Astrocyte of the spinal cord (primary cell): ENCODE measurements around the gene CARD6.

Source experiments
- DNase-seq: peaks from one replicate; pipeline ENCODE4 v3.0.0; 2011; ENCODE audit warnings: low read depth, low spot score
- H3K4me3 ChIP-seq: 2 replicates; pipeline ENCODE4 v1.5.1; 2011; ENCODE audit warnings: low read depth, mild to moderate bottlenecking, low read length, moderate library complexity
- in situ Hi-C: cut with HindIII; loops from 2 replicates; pipeline ENCODE4 v1.10.0; 2017; ENCODE audit warnings: low sequenced_read_pairs
- TF ChIP-seq, protein P1 (sequence below): IDR thresholded peaks from 2 replicates; pipeline ENCODE4 v1.5.1; 2012; ENCODE audit warnings: low read depth, mild to moderate bottlenecking, low read length, inconsistent platforms

CARD6 gene

DNA sequence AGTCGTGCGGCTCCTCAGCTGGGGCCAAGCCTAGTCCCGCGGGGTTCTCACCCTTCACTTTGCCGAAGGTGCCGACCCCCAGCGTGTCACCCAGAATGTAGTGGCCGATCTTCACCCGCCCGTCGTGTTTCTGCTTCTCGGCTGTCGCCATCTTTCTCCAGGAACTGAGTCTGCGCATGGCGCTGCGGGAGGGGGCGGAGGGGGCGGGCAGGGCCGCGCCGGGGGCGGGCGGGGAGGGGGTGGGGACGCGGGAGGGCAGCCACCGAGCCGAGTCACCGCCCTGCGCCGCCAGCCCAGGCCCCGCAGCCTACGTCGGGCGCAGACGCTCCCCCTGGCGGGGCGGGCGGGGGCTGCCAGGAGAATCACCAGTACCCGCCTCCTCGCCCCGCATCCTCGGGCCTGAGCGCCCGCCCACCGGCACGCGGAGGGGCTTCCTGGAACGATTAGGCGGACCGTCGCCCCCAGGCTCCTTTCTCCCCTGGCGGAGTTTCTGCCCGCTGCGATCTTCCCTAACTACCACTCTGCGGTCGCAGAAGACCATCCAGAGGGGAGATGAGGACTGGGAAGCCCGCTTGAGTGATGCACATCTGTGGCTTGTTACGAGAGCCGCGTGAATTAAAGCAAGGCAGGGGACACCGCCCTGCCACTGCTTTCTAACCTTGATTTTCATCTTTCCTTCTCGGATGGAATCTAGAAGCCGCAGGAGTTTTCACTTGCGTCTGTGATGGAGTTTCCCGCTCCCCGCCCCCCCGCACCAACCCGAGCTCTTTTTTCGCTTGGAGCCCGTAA is 43.0 kb upstream of the CARD6 start, which contains the start of gene PRKAA1:
PRKAA1 (minus strand) TSS at position 363 of the 789 bp plus-strand sequence; CDS start at position 178, 185 bp downstream.
- in situ Hi-C loops, result no loop called here
- TF ChIP-seq, protein P1, sequence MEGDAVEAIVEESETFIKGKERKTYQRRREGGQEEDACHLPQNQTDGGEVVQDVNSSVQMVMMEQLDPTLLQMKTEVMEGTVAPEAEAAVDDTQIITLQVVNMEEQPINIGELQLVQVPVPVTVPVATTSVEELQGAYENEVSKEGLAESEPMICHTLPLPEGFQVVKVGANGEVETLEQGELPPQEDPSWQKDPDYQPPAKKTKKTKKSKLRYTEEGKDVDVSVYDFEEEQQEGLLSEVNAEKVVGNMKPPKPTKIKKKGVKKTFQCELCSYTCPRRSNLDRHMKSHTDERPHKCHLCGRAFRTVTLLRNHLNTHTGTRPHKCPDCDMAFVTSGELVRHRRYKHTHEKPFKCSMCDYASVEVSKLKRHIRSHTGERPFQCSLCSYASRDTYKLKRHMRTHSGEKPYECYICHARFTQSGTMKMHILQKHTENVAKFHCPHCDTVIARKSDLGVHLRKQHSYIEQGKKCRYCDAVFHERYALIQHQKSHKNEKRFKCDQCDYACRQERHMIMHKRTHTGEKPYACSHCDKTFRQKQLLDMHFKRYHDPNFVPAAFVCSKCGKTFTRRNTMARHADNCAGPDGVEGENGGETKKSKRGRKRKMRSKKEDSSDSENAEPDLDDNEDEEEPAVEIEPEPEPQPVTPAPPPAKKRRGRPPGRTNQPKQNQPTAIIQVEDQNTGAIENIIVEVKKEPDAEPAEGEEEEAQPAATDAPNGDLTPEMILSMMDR, result peak; percentile 57
- peak; percentile 87 for DNase-seq
- peak within 1 kb of the TSS; percentile 89 for H3K4me3 ChIP-seq

DNA sequence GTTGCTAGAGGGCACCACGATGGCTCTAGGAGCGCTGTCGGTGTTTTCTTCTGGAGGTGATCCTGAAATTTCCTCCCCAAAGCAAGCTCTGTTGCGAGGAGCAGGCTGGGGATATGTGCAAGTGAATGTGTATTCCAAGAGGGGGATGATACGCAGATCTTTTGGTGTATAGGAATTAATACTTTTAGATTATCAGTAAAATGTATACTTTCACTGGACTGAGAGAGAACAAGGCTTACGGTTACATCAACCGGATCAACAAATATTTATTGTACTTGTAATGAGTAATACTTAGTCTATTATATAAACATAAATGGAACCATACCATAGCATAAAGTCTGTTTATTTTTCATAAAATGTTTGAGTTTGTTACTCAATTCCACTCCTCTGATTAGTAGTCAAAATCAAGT is 42.4 kb upstream of the CARD6 start:
- peak; percentile 78 for DNase-seq
- peak overlapping the region; percentile 84 for H3K4me3 ChIP-seq
- in situ Hi-C loops, result no loop called here
- TF ChIP-seq, protein P1, result peak; percentile 22

DNA sequence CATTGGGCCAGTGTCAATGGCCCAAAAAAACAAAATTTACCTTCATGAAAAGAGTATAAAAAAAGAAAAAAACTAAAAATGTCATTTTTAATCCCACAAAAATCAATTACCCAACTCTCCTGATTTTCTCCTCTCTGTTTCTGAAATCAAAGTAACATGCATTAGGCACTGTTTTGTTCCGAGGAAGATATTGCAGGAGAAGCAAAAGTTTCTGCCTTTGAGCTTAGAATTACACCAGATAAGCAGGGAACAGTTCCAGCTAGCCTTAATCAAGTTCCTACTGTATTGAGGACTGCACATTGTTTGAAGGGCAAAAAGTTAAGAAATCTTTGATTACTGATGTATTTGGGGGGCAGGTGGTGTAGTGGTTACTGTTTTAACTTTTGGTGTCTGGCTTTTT is 41.9 kb upstream of the CARD6 start:
- TF ChIP-seq, protein P1, result no peak
- H3K4me3 ChIP-seq, result peak overlapping the region; percentile 84
- DNase-seq, result no peak
- in situ Hi-C loops, result no loop called here

DNA sequence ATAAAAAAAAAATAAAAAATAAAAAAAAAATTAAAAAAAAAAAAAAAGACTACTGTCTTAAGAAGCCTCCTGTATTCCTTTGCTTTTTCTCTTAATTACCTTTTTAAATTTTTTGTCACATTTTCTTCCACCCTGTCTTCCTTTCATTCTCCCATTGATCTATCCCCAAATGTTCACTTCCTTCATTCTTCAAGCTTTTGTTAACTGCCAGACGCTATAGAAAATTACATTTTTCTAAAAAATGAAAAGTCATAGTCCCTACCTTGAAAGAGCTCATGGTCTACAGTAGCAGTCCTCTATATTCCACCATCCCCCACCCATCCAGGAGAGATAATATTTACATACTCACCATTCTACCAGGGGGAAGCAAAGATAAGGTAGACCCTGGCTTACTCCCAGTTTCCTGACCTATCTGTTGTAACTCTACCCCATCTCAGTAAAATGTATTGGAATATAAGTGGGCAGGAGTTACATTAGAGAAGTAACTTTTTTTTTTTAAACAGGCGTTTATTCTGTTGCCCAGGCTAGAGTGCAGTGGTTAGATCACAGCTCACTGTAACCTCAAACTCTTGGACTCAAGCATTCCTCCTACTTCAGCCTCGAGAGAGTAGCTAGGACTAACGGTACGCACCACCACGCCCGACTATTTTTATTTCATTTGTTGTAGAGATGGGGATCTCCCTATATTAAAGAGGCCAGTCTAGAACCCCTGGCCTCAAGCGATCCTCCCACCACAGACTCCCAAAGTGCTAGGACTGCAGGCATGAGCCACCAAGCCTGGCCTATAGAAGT is 39.2 kb upstream of the CARD6 start:
- in situ Hi-C loops, result no loop called here
- TF ChIP-seq, protein P1, result no peak
- DNase-seq, result no peak
- H3K4me3 ChIP-seq, result no peak overlapping the region

DNA sequence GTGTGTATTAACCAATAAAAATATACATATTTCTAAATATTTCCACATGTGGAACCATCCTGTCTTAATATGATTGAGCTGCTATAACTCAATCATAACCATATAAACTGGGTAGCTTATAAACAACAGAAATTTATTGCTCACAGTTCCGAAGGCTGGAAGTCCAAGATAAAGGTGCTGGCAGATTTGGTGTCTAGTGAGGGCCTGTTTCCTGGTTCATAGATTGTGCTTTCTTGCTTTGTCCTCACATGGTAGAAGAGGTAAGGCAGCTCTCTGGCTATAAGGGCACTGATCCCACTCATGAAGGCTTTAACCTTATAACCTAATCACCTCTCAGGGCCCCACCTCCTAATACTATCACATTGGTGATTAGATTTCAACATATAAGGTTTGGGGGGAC is 29.0 kb upstream of the CARD6 start:
- DNase-seq, result no peak
- no peak overlapping the region for H3K4me3 ChIP-seq
- TF ChIP-seq, protein P1, result no peak
- in situ Hi-C loops, result no loop called here

DNA sequence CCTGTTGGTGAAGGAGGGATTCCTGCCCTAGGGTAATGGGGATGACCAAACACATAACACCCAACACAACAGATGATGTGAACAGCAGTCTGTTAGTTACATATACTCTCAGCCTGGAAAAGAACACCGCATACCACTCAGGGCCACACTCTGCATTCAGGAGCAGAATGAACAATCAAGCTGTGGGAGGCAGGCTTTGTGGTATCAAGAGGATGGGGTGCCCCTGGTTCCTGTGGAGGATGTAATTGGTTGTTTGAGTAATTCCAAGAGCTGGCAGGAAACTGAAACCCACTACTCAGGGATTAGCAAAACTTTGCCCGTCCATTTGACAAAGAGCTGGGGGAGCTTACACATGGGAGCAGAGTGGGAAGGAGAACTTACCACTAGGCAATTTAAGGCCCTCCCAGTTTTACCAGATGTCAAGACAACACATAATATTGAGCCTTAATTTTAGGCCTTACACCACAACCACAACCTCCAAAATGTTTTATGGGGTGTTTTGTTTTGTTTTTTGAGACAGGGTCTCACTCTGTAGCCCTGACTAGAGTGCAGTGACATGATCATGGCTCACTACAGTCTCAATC is 27.4 kb upstream of the CARD6 start:
- in situ Hi-C loops, result no loop called here
- TF ChIP-seq, protein P1, result no peak
- DNase-seq, result no peak
- H3K4me3 ChIP-seq, result no peak overlapping the region
